ENCODE results near the gene TM4SF4. TPM values are rescaled to one million over a fixed set of nuclear protein-coding genes. Genes with fewer than 3 reads are reported as not detected.

The TM4SF4 gene
- total RNA-seq, 1 donor from 2014 or later, result not detected

GRCh38 chr3:149453140-149453805, 21.2 kb upstream of the TM4SF4 start:
- Histone ChIP-seq H3K9me3 (ENCODE audit: insufficient read depth, low read depth, low read length) (peaks cover 7% of the 10 kb centered on the region), H4K20me1 (ENCODE audit: insufficient read depth, low read length) (no peaks in the 10 kb centered on the region), H3K27ac (ENCODE audit: low read depth, low read length) (no peak overlapping the region), H3K4me3 (ENCODE audit: insufficient read depth, low read depth, low read length) (no peak overlapping the region), H3K27me3 (ENCODE audit: insufficient read depth, low read length) (no peaks in the 10 kb centered on the region), H3K4me2 (ENCODE audit: low read length) (no peak overlapping the region), H3K36me3 (ENCODE audit: insufficient read depth, low read length) (no peaks in the 10 kb centered on the region), H3K4me1 (ENCODE audit: insufficient read depth, low read length) (peaks cover 24% of the 10 kb centered on the region), H2AFZ (ENCODE audit: low read depth, low read length) (no peak overlapping the region), H3K9ac (ENCODE audit: low read length) (no peak overlapping the region), H3K79me2 (ENCODE audit: insufficient read depth, low read length) (no peaks in the 10 kb centered on the region)
- FAIRE-seq (no peak), DNase-seq (ENCODE audit: low read depth) (no peak)
- Mint-ChIP-seq H3K4me3 (ENCODE audit: unreplicated experiment) (no peak overlapping the region), H3K36me3 (ENCODE audit: low read depth, unreplicated experiment) (peaks cover 8% of the 10 kb centered on the region), H3K9me3 (ENCODE audit: unreplicated experiment) (peaks cover 8% of the 10 kb centered on the region), H3K27ac (ENCODE audit: unreplicated experiment) (no peak overlapping the region), H3K27me3 (ENCODE audit: low read depth, unreplicated experiment) (no peaks in the 10 kb centered on the region), H3K4me1 (ENCODE audit: low read depth, unreplicated experiment) (peaks cover 40% of the 10 kb centered on the region)
- TF ChIP-seq EZH2 (IDR thresholded peaks at IDR 0.05; ENCODE audit: insufficient read depth, low read length) (no peak), CTCF (IDR thresholded peaks at IDR 0.05; ENCODE audit: insufficient read depth, low read depth, low read length) (no peak)

GRCh38 chr3:149454746-149455145, 19.8 kb upstream of the TM4SF4 start:
- Mint-ChIP-seq H3K27ac (ENCODE audit: unreplicated experiment) (peak overlapping the region; percentile 58), H3K27me3 (ENCODE audit: low read depth, unreplicated experiment) (no peaks in the 10 kb centered on the region), H3K4me3 (ENCODE audit: unreplicated experiment) (no peak overlapping the region), H3K4me1 (ENCODE audit: low read depth, unreplicated experiment) (peaks cover 30% of the 10 kb centered on the region), H3K9me3 (ENCODE audit: unreplicated experiment) (peaks cover 8% of the 10 kb centered on the region), H3K36me3 (ENCODE audit: low read depth, unreplicated experiment) (peaks cover 8% of the 10 kb centered on the region)
- TF ChIP-seq CTCF (IDR thresholded peaks at IDR 0.05; ENCODE audit: insufficient read depth, low read depth, low read length) (no peak), EZH2 (IDR thresholded peaks at IDR 0.05; ENCODE audit: insufficient read depth, low read length) (no peak)
- H3K36me3 ChIP-seq (ENCODE audit: insufficient read depth, low read length), result no peaks in the 10 kb centered on the region
- no peaks in the 10 kb centered on the region for H3K27me3 ChIP-seq (ENCODE audit: insufficient read depth, low read length)
- no peaks in the 10 kb centered on the region for H4K20me1 ChIP-seq (ENCODE audit: insufficient read depth, low read length)
- H3K4me3 ChIP-seq (ENCODE audit: insufficient read depth, low read depth, low read length), result no peak overlapping the region
- H2AFZ ChIP-seq (ENCODE audit: low read depth, low read length), result peak overlapping the region; percentile 40
- peak overlapping the region; percentile 21 for H3K4me2 ChIP-seq (ENCODE audit: low read length)
- no peak overlapping the region for H3K9ac ChIP-seq (ENCODE audit: low read length)
- DNase-seq (ENCODE audit: low read depth) (peak; percentile 84), FAIRE-seq (no peak)
- H3K9me3 ChIP-seq (ENCODE audit: insufficient read depth, low read depth, low read length), result peaks cover 7% of the 10 kb centered on the region
- no peak overlapping the region for H3K27ac ChIP-seq (ENCODE audit: low read depth, low read length)
- no peaks in the 10 kb centered on the region for H3K79me2 ChIP-seq (ENCODE audit: insufficient read depth, low read length)
- peaks cover 12% of the 10 kb centered on the region for H3K4me1 ChIP-seq (ENCODE audit: insufficient read depth, low read length)

GRCh38 chr3:149455366-149455765, 19.1 kb upstream of the TM4SF4 start:
- Mint-ChIP-seq H3K27me3 (ENCODE audit: low read depth, unreplicated experiment) (no peaks in the 10 kb centered on the region), H3K4me3 (ENCODE audit: unreplicated experiment) (no peak overlapping the region), H3K27ac (ENCODE audit: unreplicated experiment) (peak overlapping the region; percentile 12), H3K36me3 (ENCODE audit: low read depth, unreplicated experiment) (peaks cover 8% of the 10 kb centered on the region), H3K4me1 (ENCODE audit: low read depth, unreplicated experiment) (peaks cover 30% of the 10 kb centered on the region), H3K9me3 (ENCODE audit: unreplicated experiment) (peaks cover 8% of the 10 kb centered on the region)
- no peak overlapping the region for H3K9ac ChIP-seq (ENCODE audit: low read length)
- no peak overlapping the region for H3K27ac ChIP-seq (ENCODE audit: low read depth, low read length)
- H3K79me2 ChIP-seq (ENCODE audit: insufficient read depth, low read length), result no peaks in the 10 kb centered on the region
- H4K20me1 ChIP-seq (ENCODE audit: insufficient read depth, low read length), result no peaks in the 10 kb centered on the region
- peaks cover 7% of the 10 kb centered on the region for H3K9me3 ChIP-seq (ENCODE audit: insufficient read depth, low read depth, low read length)
- peaks cover 6% of the 10 kb centered on the region for H3K4me1 ChIP-seq (ENCODE audit: insufficient read depth, low read length)
- TF ChIP-seq CTCF (IDR thresholded peaks at IDR 0.05; ENCODE audit: insufficient read depth, low read depth, low read length), result no peak
- no peak for FAIRE-seq
- no peak overlapping the region for H3K4me2 ChIP-seq (ENCODE audit: low read length)
- H3K27me3 ChIP-seq (ENCODE audit: insufficient read depth, low read length), result no peaks in the 10 kb centered on the region
- no peak overlapping the region for H2AFZ ChIP-seq (ENCODE audit: low read depth, low read length)
- DNase-seq (ENCODE audit: low read depth), result no peak
- H3K36me3 ChIP-seq (ENCODE audit: insufficient read depth, low read length), result no peaks in the 10 kb centered on the region
- no peak overlapping the region for H3K4me3 ChIP-seq (ENCODE audit: insufficient read depth, low read depth, low read length)

Measured in astrocyte (in vitro differentiated cells and primary cell).